Measurements from ENCODE around the gene CNTLN. TPM values are rescaled to one million over a fixed set of nuclear protein-coding genes. Genes with fewer than 3 reads are reported as not detected.

Gene CNTLN
- total and polyA plus RNA-seq, 2 of the 8 experiments (the other 6 are each of a cell fraction or from before 2014, with no cell fraction given): 4.8 to 10.8 TPM

GRCh38 chr9:17216011-17216410, 81.2 kb downstream of the CNTLN start:
- no peak overlapping the region for H3K18ac ChIP-seq (ENCODE audit: extremely low read depth, low read length)
- CTCF ChIA-PET (ENCODE audit: partially characterized antibody): interaction anchor here (1.9 kb wide), 1 partner anchor 9 kb away, joined by 5 read pairs; no protein-coding TSS in a partner anchor
- FAIRE-seq: no peak

More at GRCh38 chr9:17216011-17216410, 81.2 kb downstream of the CNTLN start:
- Histone ChIP-seq H3K23me2 (ENCODE audit: low read depth, low read length) (no peaks in the 10 kb centered on the region), H2BK120ac (replicated peaks; ENCODE audit: low read depth, low read length) (no peak overlapping the region), H3K27ac (ENCODE audit: low read depth, low read length) (no peak overlapping the region), H2BK15ac (ENCODE audit: low read length) (no peak overlapping the region), H3K36me3 (ENCODE audit: control insufficient read depth in 2 of 4, insufficient read depth in 4 of 4, low read length in 3 of 4) (no peaks in the 10 kb centered on the region), H3K79me2 (ENCODE audit: control insufficient read depth in 1 of 2, insufficient read depth in 2 of 2, low read length in 2 of 2) (peaks cover 0 to 4% of the 10 kb centered on the region in 2 experiments; a peak in 2 of 4 replicates), H2BK20ac (ENCODE audit: low read length) (no peak overlapping the region), H3K4me2 (ENCODE audit: insufficient read depth in 1 of 2, low read depth in 2 of 2, low read length in 2 of 2) (no peak overlapping the region), H3K56ac (replicated peaks; ENCODE audit: insufficient read length, low read depth, low read length) (no peak overlapping the region), H3K9ac (replicated peaks in 1 of 4; ENCODE audit: extremely low read depth in 1 of 4, low read depth in 3 of 4, low read length in 3 of 4) (no peak overlapping the region), H3K79me1 (ENCODE audit: low read depth, low read length) (no peaks in the 10 kb centered on the region; the same call in 1 of the 2 replicates), H3K4me1 (replicated peaks in 1 of 4; ENCODE audit: control insufficient read depth in 3 of 4, insufficient read depth in 4 of 4, low read length in 3 of 4) (no peaks in the 10 kb centered on the region), H2AK5ac (ENCODE audit: low read depth, low read length) (no peak overlapping the region), H3K4ac (replicated peaks; ENCODE audit: insufficient read length, low read depth, low read length) (no peak overlapping the region), H2AFZ (ENCODE audit: low read length) (no peak overlapping the region), H3K27me3 (replicated peaks in 1 of 4; ENCODE audit: control insufficient read depth in 3 of 4, extremely low read depth in 1 of 4, insufficient read depth in 3 of 4, low read length in 3 of 4) (no peaks in the 10 kb centered on the region), H4K8ac (ENCODE audit: extremely low read depth, insufficient read depth, low read length) (no peak overlapping the region), H3K14ac (ENCODE audit: insufficient read length) (no peak overlapping the region), H2BK12ac (ENCODE audit: low read depth, low read length) (no peak overlapping the region), H3K23ac (ENCODE audit: insufficient read length) (no peak overlapping the region), H3K9me3 (ENCODE audit: insufficient read depth in 2 of 2, low read depth in 1 of 2, low read length in 1 of 2) (peaks cover 3 to 8% of the 10 kb centered on the region in 2 experiments; a peak in 1 of 4 replicates), H2BK5ac (ENCODE audit: low read depth, low read length) (no peak overlapping the region), H4K91ac (replicated peaks; ENCODE audit: insufficient read length, low read length) (no peak overlapping the region), H3K4me3 (ENCODE audit: extremely low read depth in 1 of 4, insufficient read depth in 2 of 4, low read depth in 3 of 4, low read length in 4 of 4) (no peak overlapping the region), H4K20me1 (replicated peaks in 1 of 2; ENCODE audit: control insufficient read depth in 1 of 2, insufficient read depth in 2 of 2, low read length in 2 of 2) (no peaks in the 10 kb centered on the region), H4K5ac (ENCODE audit: insufficient read length, low read depth, low read length) (no peak overlapping the region)
- 95% methylated on average over 3 of the region's 3 CpGs; no CpG with 5 or more reads in 1 of the 2 experiments for WGBS, 2 experiments (ENCODE audit: extremely low coverage in 1 of 2, insufficient coverage in 1 of 2, insufficient read length in 1 of 2, insufficient replicate concordance in 2 of 2, low coverage in 1 of 2, low lambda C conversion rate in 2 of 2, missing lambda C conversion rate in 1 of 2)
- POLR2A ChIA-PET (ENCODE audit: partially characterized antibody): interaction anchor here (0.6 kb wide), 1 partner anchor 39 kb away, joined by 3 read pairs; no protein-coding TSS in a partner anchor
- no peak for DNase-seq (ENCODE audit: low read depth in 1 of 2, low spot score in 2 of 2)
- TF ChIP-seq TAF7 (optimal IDR thresholded peaks at IDR 0.05; ENCODE audit: borderline replicate concordance, low read depth, low read length): no peak
- TF ChIP-seq KDM5A (IDR thresholded peaks at IDR 0.05; ENCODE audit: low read length): no peak
- no peak for TF ChIP-seq HDAC2 (IDR thresholded peaks at IDR 0.05; ENCODE audit: borderline replicate concordance in 1 of 2, low read depth in 2 of 2, low read length in 2 of 2)
- TF ChIP-seq CHD2 (IDR thresholded peaks at IDR 0.05; ENCODE audit: low read length): no peak
- TF ChIP-seq RAD21 (IDR thresholded peaks at IDR 0.05 in 1 of 2, conservative IDR thresholded peaks at IDR 0.05 in 1 of 2; ENCODE audit: low read depth in 2 of 2, low read length in 2 of 2): no peak
- TF ChIP-seq ATF2 (IDR thresholded peaks at IDR 0.05; ENCODE audit: low read length): no peak
- TF ChIP-seq, protein P1, sequence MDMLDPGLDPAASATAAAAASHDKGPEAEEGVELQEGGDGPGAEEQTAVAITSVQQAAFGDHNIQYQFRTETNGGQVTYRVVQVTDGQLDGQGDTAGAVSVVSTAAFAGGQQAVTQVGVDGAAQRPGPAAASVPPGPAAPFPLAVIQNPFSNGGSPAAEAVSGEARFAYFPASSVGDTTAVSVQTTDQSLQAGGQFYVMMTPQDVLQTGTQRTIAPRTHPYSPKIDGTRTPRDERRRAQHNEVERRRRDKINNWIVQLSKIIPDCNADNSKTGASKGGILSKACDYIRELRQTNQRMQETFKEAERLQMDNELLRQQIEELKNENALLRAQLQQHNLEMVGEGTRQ (IDR thresholded peaks at IDR 0.05; ENCODE audit: low read length): no peak
